ENCODE measurements around the gene ASPRV1. TPM values are rescaled to one million over a fixed set of nuclear protein-coding genes. Genes with fewer than 3 reads are reported as not detected.

Gene ASPRV1
- total and polyA plus RNA-seq, 4 donors: 0.19 to 0.75 (median 0.23) TPM

- WGBS: over 99% methylated on average over 5 of the region's 5 CpGs
- Histone ChIP-seq H3K36me3 (ENCODE audit: control insufficient read depth in 4 of 4, insufficient read depth in 3 of 4, low read depth in 1 of 4, low read length in 3 of 4) (peaks cover 15 to 32% (median 30%) of the 10 kb centered on the region in 4 donors), H3K27ac (ENCODE audit: low read depth in 1 of 2, low read length in 2 of 2) (no peak overlapping the region), H3K9ac (ENCODE audit: low read depth in 1 of 2, low read length in 2 of 2) (no peak overlapping the region), H3K27me3 (ENCODE audit: control insufficient read depth in 4 of 4, insufficient read depth in 4 of 4, low read length in 3 of 4) (no peaks in the 10 kb centered on the region), H3K4me1 (ENCODE audit: control insufficient read depth in 4 of 4, insufficient read depth in 4 of 4, low read length in 3 of 4) (peaks cover 0 to 8% (median 3%) of the 10 kb centered on the region in 4 donors), H3K4me3 (ENCODE audit: low read depth in 1 of 3, low read length in 3 of 3) (no peak overlapping the region), H3K9me3 (ENCODE audit: control insufficient read depth in 4 of 4, low read length in 3 of 4) (no peaks in the 10 kb centered on the region)
- TF ChIP-seq RXRA (IDR thresholded peaks at IDR 0.05): no peak
- no peak for TF ChIP-seq YY1 (IDR thresholded peaks at IDR 0.05)
- no peak for TF ChIP-seq HNF4A (conservative IDR thresholded peaks at IDR 0.05)
- TF ChIP-seq RAD21 (IDR thresholded peaks at IDR 0.05): no peak
- no peak for TF ChIP-seq GABPA (IDR thresholded peaks at IDR 0.05 in 1 of 2, conservative IDR thresholded peaks at IDR 0.05 in 1 of 2)
- TF ChIP-seq SP1 (IDR thresholded peaks at IDR 0.05): no peak
- no peak for TF ChIP-seq ATF3 (IDR thresholded peaks at IDR 0.05)
- TF ChIP-seq FOXA2 (IDR thresholded peaks at IDR 0.05): no peak
- TF ChIP-seq, protein P1, sequence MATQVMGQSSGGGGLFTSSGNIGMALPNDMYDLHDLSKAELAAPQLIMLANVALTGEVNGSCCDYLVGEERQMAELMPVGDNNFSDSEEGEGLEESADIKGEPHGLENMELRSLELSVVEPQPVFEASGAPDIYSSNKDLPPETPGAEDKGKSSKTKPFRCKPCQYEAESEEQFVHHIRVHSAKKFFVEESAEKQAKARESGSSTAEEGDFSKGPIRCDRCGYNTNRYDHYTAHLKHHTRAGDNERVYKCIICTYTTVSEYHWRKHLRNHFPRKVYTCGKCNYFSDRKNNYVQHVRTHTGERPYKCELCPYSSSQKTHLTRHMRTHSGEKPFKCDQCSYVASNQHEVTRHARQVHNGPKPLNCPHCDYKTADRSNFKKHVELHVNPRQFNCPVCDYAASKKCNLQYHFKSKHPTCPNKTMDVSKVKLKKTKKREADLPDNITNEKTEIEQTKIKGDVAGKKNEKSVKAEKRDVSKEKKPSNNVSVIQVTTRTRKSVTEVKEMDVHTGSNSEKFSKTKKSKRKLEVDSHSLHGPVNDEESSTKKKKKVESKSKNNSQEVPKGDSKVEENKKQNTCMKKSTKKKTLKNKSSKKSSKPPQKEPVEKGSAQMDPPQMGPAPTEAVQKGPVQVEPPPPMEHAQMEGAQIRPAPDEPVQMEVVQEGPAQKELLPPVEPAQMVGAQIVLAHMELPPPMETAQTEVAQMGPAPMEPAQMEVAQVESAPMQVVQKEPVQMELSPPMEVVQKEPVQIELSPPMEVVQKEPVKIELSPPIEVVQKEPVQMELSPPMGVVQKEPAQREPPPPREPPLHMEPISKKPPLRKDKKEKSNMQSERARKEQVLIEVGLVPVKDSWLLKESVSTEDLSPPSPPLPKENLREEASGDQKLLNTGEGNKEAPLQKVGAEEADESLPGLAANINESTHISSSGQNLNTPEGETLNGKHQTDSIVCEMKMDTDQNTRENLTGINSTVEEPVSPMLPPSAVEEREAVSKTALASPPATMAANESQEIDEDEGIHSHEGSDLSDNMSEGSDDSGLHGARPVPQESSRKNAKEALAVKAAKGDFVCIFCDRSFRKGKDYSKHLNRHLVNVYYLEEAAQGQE (IDR thresholded peaks at IDR 0.05): no peak
- no peak for DNase-seq (ENCODE audit: low spot score)
Measured at GRCh38 chr2:69935011-69935410, 26.4 kb downstream of the ASPRV1 start.

- peaks cover 13 to 32% (median 29%) of the 10 kb centered on the region in 4 donors for H3K36me3 ChIP-seq (ENCODE audit: control insufficient read depth in 4 of 4, insufficient read depth in 3 of 4, low read depth in 1 of 4, low read length in 3 of 4)
- no peak for TF ChIP-seq ATF3 (IDR thresholded peaks at IDR 0.05)
- TF ChIP-seq FOXA1 (IDR thresholded peaks at IDR 0.05): no peak
- TF ChIP-seq HNF4G (IDR thresholded peaks at IDR 0.05): no peak
- TF ChIP-seq, protein P1 (IDR thresholded peaks at IDR 0.05): no peak
- WGBS: 75% methylated on average over 1 of the region's 1 CpG
- no peaks in the 10 kb centered on the region for H3K27me3 ChIP-seq (ENCODE audit: control insufficient read depth in 4 of 4, insufficient read depth in 4 of 4, low read length in 3 of 4)
- H3K4me3 ChIP-seq (ENCODE audit: low read depth in 1 of 3, low read length in 3 of 3): no peak overlapping the region
- H3K9ac ChIP-seq (ENCODE audit: low read depth in 1 of 2, low read length in 2 of 2): no peak overlapping the region
- H3K9me3 ChIP-seq (ENCODE audit: control insufficient read depth in 4 of 4, low read length in 3 of 4): no peaks in the 10 kb centered on the region
- H3K4me1 ChIP-seq (ENCODE audit: control insufficient read depth in 4 of 4, insufficient read depth in 4 of 4, low read length in 3 of 4): peaks cover 0 to 8% (median 3%) of the 10 kb centered on the region in 4 donors
- no peak overlapping the region for H3K27ac ChIP-seq (ENCODE audit: low read depth in 1 of 2, low read length in 2 of 2)
- DNase-seq (ENCODE audit: low spot score): no peak
Measured at GRCh38 chr2:69934614-69934908, 26.9 kb downstream of the ASPRV1 start.

Data from liver (tissue), 9 donors.